ENCODE results near the gene SPIB.

Gene SPIB

GRCh38 chr19:50393589-50393988 is 25.1 kb upstream of the SPIB start:
- H3K4me3 ChIP-seq, result no peak overlapping the region
- no peak overlapping the region for H3K27ac ChIP-seq
- no peak for TF ChIP-seq CTCF (IDR thresholded peaks at IDR 0.05)
- DNase-seq (ENCODE audit: low spot score), result no peak

DNA sequence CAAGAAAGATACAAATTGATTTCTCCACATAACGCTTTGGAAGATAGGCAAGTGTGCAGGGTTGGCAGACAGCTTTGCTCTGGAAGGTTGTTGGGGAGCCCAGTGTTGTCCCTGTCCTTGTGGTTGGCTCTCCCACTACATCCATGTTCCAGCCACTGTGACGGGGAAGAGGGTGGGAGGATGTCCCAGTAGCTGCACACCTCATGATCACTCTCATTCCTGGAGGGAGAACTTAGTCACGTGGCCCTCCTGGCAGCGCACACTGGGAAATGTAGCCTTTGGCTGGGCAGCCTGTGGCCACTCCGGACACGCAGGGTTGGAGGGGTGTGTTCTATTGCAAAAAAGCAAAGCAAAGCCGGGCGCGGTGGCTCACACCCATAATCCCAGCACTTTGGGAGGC is 24.7 kb upstream of the SPIB start:
- no peak for TF ChIP-seq CTCF (IDR thresholded peaks at IDR 0.05)

DNA sequence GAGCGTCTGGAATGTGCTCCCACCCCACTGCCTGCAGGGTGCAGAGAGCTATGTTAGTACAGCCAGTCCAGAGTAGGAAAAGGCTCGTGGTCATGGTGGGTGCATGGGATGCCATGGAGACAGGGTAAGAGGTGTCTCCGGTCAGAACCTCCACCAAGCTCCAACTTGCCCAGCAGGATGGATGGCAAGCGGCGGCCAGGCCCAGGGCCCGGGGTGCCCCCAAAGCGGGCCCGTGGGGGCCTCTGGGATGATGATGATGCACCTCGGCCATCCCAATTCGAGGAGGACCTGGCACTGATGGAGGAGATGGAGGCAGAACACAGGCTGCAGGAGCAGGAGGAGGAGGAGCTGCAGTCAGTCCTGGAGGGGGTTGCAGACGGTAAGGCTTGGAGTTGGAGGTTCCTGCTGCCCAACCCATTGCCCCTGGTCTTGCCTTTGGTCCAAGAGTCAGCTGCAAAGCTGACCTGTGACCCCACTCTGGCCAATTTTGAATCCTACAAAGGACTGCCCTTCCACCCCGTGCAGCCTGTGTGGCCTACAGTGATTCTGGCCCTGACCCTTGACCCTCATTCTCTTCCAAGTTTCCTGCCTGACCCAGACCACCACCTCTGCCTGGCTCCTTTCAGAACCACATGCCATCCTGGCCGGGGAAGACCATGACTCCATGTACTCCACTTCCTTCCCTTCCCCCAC is 19.9 kb upstream of the SPIB start:
- no peak for DNase-seq (ENCODE audit: low spot score)
- no peak for TF ChIP-seq CTCF (IDR thresholded peaks at IDR 0.05)
- Histone ChIP-seq H3K4me3 (no peak overlapping the region), H3K27ac (no peak overlapping the region)

More for the DNA sequence above, 24.7 kb upstream of the SPIB start:
- H3K4me3 ChIP-seq, result no peak overlapping the region
- H3K27ac ChIP-seq, result no peak overlapping the region
- DNase-seq (ENCODE audit: low spot score), result no peak

DNA sequence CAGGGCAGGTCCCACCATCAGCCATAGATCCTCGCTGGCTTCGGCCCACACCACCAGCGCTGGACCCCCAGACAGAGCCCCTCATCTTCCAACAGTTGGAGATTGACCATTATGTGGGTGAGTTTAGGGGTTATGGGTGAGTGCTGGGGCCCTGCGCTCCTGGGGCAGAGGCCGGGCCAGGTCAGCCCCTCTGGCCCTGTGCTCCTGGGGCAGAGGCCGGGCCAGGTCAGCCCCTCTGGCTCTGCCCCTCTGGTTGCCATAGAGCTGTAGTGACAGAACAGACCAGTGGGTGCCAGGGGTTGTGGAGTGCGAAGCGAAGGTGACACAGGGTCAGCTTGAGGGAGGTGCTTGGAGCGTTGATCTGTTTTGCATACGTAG is 19.4 kb upstream of the SPIB start:
- Histone ChIP-seq H3K4me3 (no peak overlapping the region), H3K27ac (no peak overlapping the region)
- no peak for TF ChIP-seq CTCF (IDR thresholded peaks at IDR 0.05)
- DNase-seq (ENCODE audit: low spot score), result no peak

GRCh38 chr19:50401605-50402450 is 16.9 kb upstream of the SPIB start:
- Histone ChIP-seq H3K27ac (no peak overlapping the region), H3K4me3 (no peak overlapping the region)
- TF ChIP-seq CTCF (IDR thresholded peaks at IDR 0.05), result no peak
- no peak for DNase-seq (ENCODE audit: low spot score)

DNA sequence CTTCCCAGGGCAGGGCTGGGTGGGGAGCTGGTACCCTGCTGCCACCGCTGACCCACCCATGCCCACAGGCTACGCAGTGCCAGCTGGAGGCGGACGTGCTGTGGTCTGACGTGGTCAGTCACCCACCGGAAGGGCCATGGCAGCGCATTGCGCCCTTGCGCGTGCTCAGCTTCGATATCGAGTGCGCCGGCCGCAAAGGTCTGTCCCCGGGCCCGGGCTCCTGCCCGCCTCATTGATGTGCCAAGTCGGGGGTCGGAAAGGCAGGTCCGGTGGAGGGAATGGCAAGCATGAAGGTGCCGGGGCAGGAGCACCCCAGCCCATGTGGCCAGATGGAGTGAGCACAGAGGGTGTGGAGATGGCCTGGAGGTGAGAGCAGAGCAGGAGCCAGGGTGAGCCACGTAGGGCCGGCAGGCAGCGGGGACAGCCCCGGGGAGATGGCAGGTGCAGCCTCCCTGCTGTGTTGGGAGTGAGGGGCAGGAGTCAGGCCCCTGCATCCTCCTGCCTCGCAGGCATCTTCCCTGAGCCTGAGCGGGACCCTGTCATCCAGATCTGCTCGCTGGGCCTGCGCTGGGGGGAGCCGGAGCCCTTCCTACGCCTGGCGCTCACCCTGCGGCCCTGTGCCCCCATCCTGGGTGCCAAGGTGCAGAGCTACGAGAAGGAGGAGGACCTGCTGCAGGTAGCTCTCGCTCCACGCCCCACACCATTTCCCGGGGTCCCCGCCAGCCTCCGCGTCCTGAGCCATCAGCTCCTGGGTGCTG is 16.0 kb upstream of the SPIB start:
- no peak for DNase-seq (ENCODE audit: low spot score)
- TF ChIP-seq CTCF (IDR thresholded peaks at IDR 0.05), result no peak
- H3K4me3 ChIP-seq, result no peak overlapping the region
- H3K27ac ChIP-seq, result no peak overlapping the region
